Left lung (tissue), 10 donors: Measurements from ENCODE around the gene SVIL. TPM values are rescaled to one million over a fixed set of nuclear protein-coding genes. Genes with fewer than 3 reads are reported as not detected.
"Not testable (repeated sequence)": the region's sequence is repeated elsewhere in the genome, so short reads cannot be mapped to it uniquely, and the experiment has no call there.

Experiments used
- ATAC-seq: fragments of 200-7000 bp; cut with Tn5 transposase; one replicate; pipeline ENCODE4 v1.9.1; 2020; ENCODE audit warnings: moderate library complexity
- DNase-seq, 4 donors: peaks; one replicate each; pipeline ENCODE4 v3.0.0-alpha.2; 2013 to 2020
- H3K27ac ChIP-seq, 2 donors: fragments of 200-600 bp; sonication (generic) in 1 of 2; one replicate each; pipeline versions ENCODE4 v1.5.0 to v1.8.0; 2020 to 2021
- H3K27me3 ChIP-seq, 2 donors: fragments of 200-600 bp; sonication (generic) in 1 of 2; one replicate each; pipeline versions ENCODE4 v1.5.0 to v1.8.0; 2020 to 2021
- H3K36me3 ChIP-seq, 2 donors: fragments of 200-600 bp; sonication (generic) in 1 of 2; one replicate each; pipeline versions ENCODE4 v1.5.0 to v1.8.0; 2020 to 2021
- H3K4me1 ChIP-seq, 2 donors: fragments of 200-600 bp; one replicate each; pipeline ENCODE4 v1.8.0; 2021
- H3K4me3 ChIP-seq, 2 donors: fragments of 200-600 bp; sonication (generic) in 1 of 2; one replicate each; pipeline versions ENCODE4 v1.5.0 to v1.8.0; 2020 to 2021; ENCODE audit warnings: mild to moderate bottlenecking in 1 of 2
- H3K9me3 ChIP-seq, 2 donors: fragments of 200-600 bp; sonication (generic) in 1 of 2; one replicate each; pipeline versions ENCODE4 v1.5.0 to v1.8.0; 2020 to 2021
- intact Hi-C, 2 donors: fragments of 100-400 bp; cut with DNase I; formaldehyde crosslinking; loops; one replicate each; pipeline versions ENCODE4 v1.11.2 to v1.14.2; 2022
- polyA plus RNA-seq, 6 donors: library from polyadenylated mRNA; unstranded; fragments of 120-200 nt; gene quantifications; one replicate each; pipeline ENCODE4 v1.2.1, GENCODE V29; 2013; ENCODE audit not compliant: insufficient read length in 6 of 6
- total RNA-seq, 2 donors: library from RNA; stranded (reverse); fragmentation: NEBNext Ultra II Directional; extraction: Animal tissue kit (Norgen Biotek cat#: 25700); gene quantifications; one replicate each; pipeline ENCODE4 v1.2.1, GENCODE V29; 2021
- TF ChIP-seq, protein P1 (sequence below), 2 donors: fragments of 200-600 bp; sonication (generic) in 1 of 2; IDR thresholded peaks; one replicate each; pipeline versions ENCODE4 v1.5.0 to v1.8.0; 2021; ENCODE audit warnings: antibody characterized with exemption in 2 of 2
- donor health status: DM: no; HTN: yes; CAD: no.
- donor health status: DM: no; HTN: no; CAD: no.

Gene SVIL
- total and polyA plus RNA-seq, 8 donors, result 49.3 to 103 (median 54.9) TPM

- no peak for ATAC-seq
- no peak overlapping the region for H3K4me3 ChIP-seq
- no peak for DNase-seq
- intact Hi-C loops, result no loop called here
- H3K36me3 ChIP-seq, result peaks cover 0 to 87% of the 10 kb centered on the region in 2 donors
- TF ChIP-seq, protein P1, sequence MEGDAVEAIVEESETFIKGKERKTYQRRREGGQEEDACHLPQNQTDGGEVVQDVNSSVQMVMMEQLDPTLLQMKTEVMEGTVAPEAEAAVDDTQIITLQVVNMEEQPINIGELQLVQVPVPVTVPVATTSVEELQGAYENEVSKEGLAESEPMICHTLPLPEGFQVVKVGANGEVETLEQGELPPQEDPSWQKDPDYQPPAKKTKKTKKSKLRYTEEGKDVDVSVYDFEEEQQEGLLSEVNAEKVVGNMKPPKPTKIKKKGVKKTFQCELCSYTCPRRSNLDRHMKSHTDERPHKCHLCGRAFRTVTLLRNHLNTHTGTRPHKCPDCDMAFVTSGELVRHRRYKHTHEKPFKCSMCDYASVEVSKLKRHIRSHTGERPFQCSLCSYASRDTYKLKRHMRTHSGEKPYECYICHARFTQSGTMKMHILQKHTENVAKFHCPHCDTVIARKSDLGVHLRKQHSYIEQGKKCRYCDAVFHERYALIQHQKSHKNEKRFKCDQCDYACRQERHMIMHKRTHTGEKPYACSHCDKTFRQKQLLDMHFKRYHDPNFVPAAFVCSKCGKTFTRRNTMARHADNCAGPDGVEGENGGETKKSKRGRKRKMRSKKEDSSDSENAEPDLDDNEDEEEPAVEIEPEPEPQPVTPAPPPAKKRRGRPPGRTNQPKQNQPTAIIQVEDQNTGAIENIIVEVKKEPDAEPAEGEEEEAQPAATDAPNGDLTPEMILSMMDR (IDR thresholded peaks at IDR 0.05), result no peak
- H3K27me3 ChIP-seq, result no peaks in the 10 kb centered on the region
- H3K27ac ChIP-seq, result no peak overlapping the region
- H3K4me1 ChIP-seq, result no peaks in the 10 kb centered on the region
- no peaks in the 10 kb centered on the region for H3K9me3 ChIP-seq
These were observed 141.1 kb downstream of the SVIL start for GRCh38 chr10:29493697-29494096.

DNA sequence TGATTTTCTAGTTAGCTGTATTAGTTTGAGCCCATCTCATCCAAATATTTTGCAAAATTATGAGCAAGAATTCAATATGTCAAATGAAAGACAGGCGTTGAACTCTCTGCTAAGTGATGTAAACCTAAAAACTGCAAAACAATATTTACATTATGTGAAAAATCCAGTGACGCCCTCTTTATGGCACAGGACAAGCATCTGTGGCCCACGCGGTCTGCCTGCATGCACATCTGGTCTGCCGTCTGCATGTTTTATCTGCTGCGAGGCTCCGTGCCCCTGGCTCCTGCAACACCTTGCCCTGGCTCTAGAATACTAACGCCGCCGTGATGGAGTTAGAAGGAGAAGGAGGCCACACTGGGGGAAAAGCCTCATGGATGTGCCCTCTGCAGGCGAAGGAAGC, 142.0 kb downstream of the SVIL start:
- no peaks in the 10 kb centered on the region for H3K9me3 ChIP-seq
- no peak overlapping the region for H3K27ac ChIP-seq
- DNase-seq (no peak), ATAC-seq (no peak)
- intact Hi-C loops, result no loop called here
- TF ChIP-seq, protein P1 (IDR thresholded peaks at IDR 0.05), result no peak
- H3K4me3 ChIP-seq, result no peak overlapping the region
- peaks cover 0 to 88% of the 10 kb centered on the region in 2 donors for H3K36me3 ChIP-seq
- H3K27me3 ChIP-seq, result no peaks in the 10 kb centered on the region
- no peaks in the 10 kb centered on the region for H3K4me1 ChIP-seq

GRCh38 chr10:29491918-29492317, 142.9 kb downstream of the SVIL start:
- no peak for ATAC-seq

GRCh38 chr10:29490781-29491280, 143.9 kb downstream of the SVIL start:
- DNase-seq, intact Hi-C loops, ATAC-seq, H3K27me3 ChIP-seq, H3K4me3 ChIP-seq, H3K9me3 ChIP-seq, H3K4me1 ChIP-seq, H3K27ac ChIP-seq: not testable (repeated sequence)
- H3K36me3 ChIP-seq, result peaks cover 0 to 98% of the 10 kb centered on the region in 2 donors

More at GRCh38 chr10:29491918-29492317, 142.9 kb downstream of the SVIL start:
- Histone ChIP-seq H3K27me3 (no peaks in the 10 kb centered on the region), H3K4me3 (no peak overlapping the region), H3K9me3 (no peaks in the 10 kb centered on the region), H3K36me3 (peaks cover 0 to 88% of the 10 kb centered on the region in 2 donors), H3K4me1 (no peaks in the 10 kb centered on the region), H3K27ac (no peak overlapping the region)
- intact Hi-C loops, result no loop called here
- TF ChIP-seq, protein P1 (IDR thresholded peaks at IDR 0.05), result no peak
- no peak for DNase-seq

GRCh38 chr10:29488471-29488870, 146.3 kb downstream of the SVIL start:
- intact Hi-C loops, H3K4me1 ChIP-seq, H3K27ac ChIP-seq, DNase-seq, H3K27me3 ChIP-seq, H3K4me3 ChIP-seq, H3K9me3 ChIP-seq, ATAC-seq: not testable (repeated sequence)
- peaks cover 0 to 99% of the 10 kb centered on the region in 2 donors for H3K36me3 ChIP-seq

DNA sequence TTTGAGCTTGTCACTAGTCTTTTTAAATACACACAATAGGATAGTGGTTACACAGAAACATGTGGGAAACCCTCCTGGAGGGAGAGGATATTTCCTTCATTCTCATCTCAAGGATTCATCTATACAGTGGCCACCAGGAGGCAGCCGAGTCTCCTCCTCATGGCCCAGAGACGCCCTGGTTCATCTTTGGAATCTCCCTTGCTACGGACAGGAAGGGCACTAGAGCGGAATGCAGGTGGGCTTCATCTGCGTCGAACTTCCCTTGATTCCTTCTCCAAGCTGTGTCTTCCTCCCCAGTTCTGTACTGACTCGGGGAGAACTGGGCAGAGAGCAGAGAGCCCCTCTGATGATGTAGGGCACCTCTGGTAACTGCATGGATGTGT, 146.9 kb downstream of the SVIL start:
- H3K9me3 ChIP-seq, H3K27ac ChIP-seq, H3K4me3 ChIP-seq, ATAC-seq, DNase-seq, H3K4me1 ChIP-seq, H3K27me3 ChIP-seq, intact Hi-C loops: not testable (repeated sequence)
- H3K36me3 ChIP-seq, result peaks cover 0 to 99% of the 10 kb centered on the region in 2 donors

GRCh38 chr10:29487032-29487883, 147.5 kb downstream of the SVIL start:
- H3K27me3 ChIP-seq, ATAC-seq, DNase-seq, H3K4me3 ChIP-seq, intact Hi-C loops, H3K27ac ChIP-seq, H3K4me1 ChIP-seq, H3K9me3 ChIP-seq: not testable (repeated sequence)
- peaks cover 0 to 97% of the 10 kb centered on the region in 2 donors for H3K36me3 ChIP-seq
